ENCODE data around the gene SCN4A.
"Not testable (repeated sequence)": the region's sequence is repeated elsewhere in the genome, so short reads cannot be mapped to it uniquely, and the experiment has no call there.

SCN4A gene

DNA sequence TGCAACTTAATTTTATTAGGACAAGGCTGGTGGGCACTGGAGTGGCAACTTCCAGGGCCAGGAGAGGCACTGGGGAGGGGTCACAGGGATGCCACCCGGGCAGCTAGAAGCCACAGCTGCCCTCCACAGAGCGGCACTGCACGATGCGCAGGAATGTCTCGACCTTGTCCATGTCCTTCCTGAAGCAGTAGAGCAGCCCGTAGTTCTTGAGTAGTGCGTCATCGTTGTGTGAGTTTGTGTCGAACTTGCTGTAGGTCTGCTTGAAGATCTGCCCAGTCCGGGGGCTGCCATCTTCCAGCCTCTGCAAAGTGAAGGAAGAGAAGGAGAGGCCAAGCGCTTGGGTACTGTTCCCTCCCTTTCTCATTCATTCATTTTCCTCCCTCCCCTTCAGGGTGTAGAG is 55.5 kb downstream of the SCN4A start:
- not testable (repeated sequence) for H3K9me3 Mint-ChIP-seq; ATAC-seq (replicated peaks; ENCODE audit: extremely low read depth, poor library complexity, severe bottlenecking); DNase-seq (ENCODE audit: low spot score in 2 of 2); H3K27ac Mint-ChIP-seq (ENCODE audit: low read depth); H3K36me3 Mint-ChIP-seq (ENCODE audit: insufficient read depth); H3K4me3 Mint-ChIP-seq; H3K4me1 Mint-ChIP-seq
- H3K27me3 Mint-ChIP-seq = peaks cover 11% of the 10 kb centered on the region

DNA sequence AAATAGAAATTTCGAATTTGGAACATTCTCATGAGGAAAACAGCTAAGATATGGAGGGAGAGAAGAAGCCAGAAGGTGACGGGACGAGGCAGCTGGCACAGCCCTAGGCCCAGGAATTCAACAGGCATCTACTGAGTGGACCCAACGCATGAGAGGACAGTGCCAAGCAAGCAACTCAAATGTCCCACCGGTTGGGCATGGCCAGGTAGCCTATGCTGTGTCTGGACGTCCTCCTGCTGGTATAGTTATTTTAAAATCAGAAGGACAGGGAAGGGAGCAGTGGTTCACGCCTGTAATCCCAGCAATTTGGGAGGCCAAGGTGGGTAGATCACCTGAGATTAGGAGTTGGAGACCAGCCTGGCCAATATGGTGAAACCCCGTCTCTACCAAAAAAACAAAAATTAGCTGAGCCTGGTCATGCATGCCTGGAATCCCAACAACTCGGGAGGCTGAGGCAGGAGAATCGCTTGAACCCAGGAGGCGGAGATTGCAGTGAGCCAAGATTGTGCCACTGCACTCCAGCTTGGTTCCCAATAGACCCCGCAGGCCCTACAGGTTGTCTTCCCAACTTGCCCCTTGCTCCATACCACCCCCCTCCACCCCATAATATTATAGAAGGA is 56.0 kb downstream of the SCN4A start:
- Mint-ChIP-seq H3K27ac (ENCODE audit: low read depth) (no peak overlapping the region), H3K27me3 (peaks cover 11% of the 10 kb centered on the region), H3K9me3 (no peaks in the 10 kb centered on the region), H3K36me3 (ENCODE audit: insufficient read depth) (peaks cover 5% of the 10 kb centered on the region), H3K4me3 (no peak overlapping the region), H3K4me1 (peaks cover 8% of the 10 kb centered on the region)
- DNase-seq (ENCODE audit: low spot score in 2 of 2) (no peak), ATAC-seq (replicated peaks; ENCODE audit: extremely low read depth, poor library complexity, severe bottlenecking) (no peak)

DNA sequence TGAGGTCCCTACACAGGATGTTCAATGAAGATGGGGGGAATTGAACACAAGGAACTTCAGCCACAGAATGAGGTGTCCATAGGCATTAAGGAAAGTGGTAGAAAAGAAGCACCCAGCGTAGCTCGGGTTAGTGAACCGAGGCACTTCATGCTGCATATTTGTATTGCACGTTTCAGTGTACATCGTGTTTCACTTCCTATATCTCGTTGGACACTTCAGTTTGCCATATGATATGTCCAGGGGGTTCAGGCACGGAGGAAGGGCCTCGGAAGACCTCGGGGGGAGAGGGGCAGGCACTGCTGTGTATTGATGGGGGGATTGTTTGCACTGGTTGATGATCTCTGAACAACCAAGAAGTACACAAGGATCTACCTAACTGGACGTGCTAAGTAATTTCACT is 57.0 kb downstream of the SCN4A start:
- not testable (repeated sequence) for DNase-seq (ENCODE audit: low spot score in 2 of 2); H3K9me3 Mint-ChIP-seq; H3K27ac Mint-ChIP-seq (ENCODE audit: low read depth)

DNA sequence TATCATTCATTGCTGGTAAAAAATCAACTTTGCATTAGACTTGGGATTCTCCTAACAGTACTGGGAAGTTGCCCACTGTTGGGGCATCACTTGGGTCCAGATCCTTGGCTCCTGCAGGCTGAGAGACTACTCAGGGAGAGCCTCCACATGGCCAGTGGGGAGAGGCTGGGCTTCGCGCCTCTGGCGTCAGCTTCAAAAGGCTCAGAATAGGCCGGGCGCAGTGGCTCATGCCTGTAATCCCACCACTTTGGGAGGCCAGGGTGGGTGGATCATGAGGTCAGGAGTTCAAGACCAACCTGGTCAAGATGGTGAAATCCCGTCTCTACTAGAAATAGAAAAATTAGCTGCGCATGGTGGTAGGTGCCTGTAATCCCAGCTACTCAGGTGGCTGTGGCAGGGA is 58.2 kb downstream of the SCN4A start:
- Mint-ChIP-seq H3K36me3 (ENCODE audit: insufficient read depth) (peaks cover 5% of the 10 kb centered on the region), H3K9me3 (no peaks in the 10 kb centered on the region), H3K27me3 (peaks cover 8% of the 10 kb centered on the region), H3K4me1 (peaks cover 11% of the 10 kb centered on the region), H3K4me3 (no peak overlapping the region), H3K27ac (ENCODE audit: low read depth) (no peak overlapping the region)
- no peak for ATAC-seq (replicated peaks; ENCODE audit: extremely low read depth, poor library complexity, severe bottlenecking)
- DNase-seq (ENCODE audit: low spot score in 2 of 2) = no peak

More for the DNA sequence above, 57.0 kb downstream of the SCN4A start:
- not testable (repeated sequence) for H3K36me3 Mint-ChIP-seq (ENCODE audit: insufficient read depth); ATAC-seq (replicated peaks; ENCODE audit: extremely low read depth, poor library complexity, severe bottlenecking); H3K4me3 Mint-ChIP-seq
- Mint-ChIP-seq H3K4me1 (peaks cover 12% of the 10 kb centered on the region), H3K27me3 (peaks cover 11% of the 10 kb centered on the region)

DNA sequence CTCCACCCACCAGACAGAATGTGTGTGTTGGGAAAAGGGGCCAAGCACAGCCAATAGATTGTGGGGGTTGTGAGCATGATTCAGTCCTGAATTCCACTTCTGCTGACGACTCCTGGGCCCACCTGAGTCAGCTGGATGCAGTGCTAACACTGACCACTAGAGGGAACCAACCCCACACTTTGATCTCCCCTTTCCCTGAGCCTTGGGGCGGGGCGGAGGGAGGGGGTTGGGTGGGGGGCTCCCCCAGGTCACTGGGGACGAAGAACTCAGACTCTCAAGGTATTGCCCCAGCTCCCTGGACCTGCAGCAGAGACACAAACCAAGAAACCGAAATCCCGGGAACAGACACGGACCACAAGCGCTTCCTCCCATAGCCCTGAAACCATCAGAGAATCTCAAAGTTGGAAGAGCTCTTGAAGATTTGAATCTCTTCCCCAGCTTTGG is 61.0 kb downstream of the SCN4A start:
- no peaks in the 10 kb centered on the region for H3K9me3 Mint-ChIP-seq
- H3K27me3 Mint-ChIP-seq = no peaks in the 10 kb centered on the region
- H3K4me3 Mint-ChIP-seq = no peak overlapping the region
- peaks cover 5% of the 10 kb centered on the region for H3K4me1 Mint-ChIP-seq
- peaks cover 2% of the 10 kb centered on the region for H3K36me3 Mint-ChIP-seq (ENCODE audit: insufficient read depth)
- no peak for ATAC-seq (replicated peaks; ENCODE audit: extremely low read depth, poor library complexity, severe bottlenecking)
- no peak overlapping the region for H3K27ac Mint-ChIP-seq (ENCODE audit: low read depth)
- peak; percentile 45 to 58 for DNase-seq (ENCODE audit: low spot score in 2 of 2)

DNA sequence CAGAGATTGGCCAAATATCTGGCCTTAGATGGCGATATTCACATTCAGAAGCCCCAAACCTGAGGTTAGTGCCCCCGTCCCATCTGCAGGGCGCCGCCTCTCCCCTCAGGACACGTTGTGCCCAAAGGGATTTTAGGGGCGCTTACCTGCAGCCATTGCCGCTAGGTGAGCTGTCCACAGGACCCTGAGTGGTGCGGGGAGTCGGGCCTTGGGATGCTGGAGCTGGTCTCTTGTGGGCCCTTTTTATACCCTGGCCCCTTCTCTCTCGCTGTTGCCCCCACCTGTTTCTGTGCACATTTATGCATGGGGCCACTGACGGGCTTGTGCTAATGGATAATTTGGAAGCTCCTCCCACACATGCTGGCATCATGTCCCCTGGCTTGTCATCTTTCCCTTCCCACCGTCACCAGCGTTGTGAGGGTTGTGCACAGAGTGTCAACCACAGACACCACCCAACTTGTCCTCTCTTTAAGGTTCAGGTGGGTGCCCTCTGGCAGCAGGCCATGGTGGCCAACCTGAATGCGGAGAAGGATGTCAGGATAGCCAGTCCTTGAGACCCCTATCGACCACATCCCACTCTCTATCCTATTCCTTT is 61.6 kb downstream of the SCN4A start, which contains the start of gene CSHL1:
Gene CSHL1 (minus strand): TSS at position 218 of the 595 bp plus-strand sequence. CDS start 62 bp downstream, at position 156.
- Mint-ChIP-seq H3K9me3 (no peaks in the 10 kb centered on the region), H3K36me3 (ENCODE audit: insufficient read depth) (peaks cover 2% of the 10 kb centered on the region), H3K27ac (ENCODE audit: low read depth) (no peak within 1 kb of the TSS), H3K4me1 (peaks cover 5% of the 10 kb centered on the region), H3K4me3 (no peak within 1 kb of the TSS), H3K27me3 (no peaks in the 10 kb centered on the region)
- DNase-seq (ENCODE audit: low spot score in 2 of 2) = no peak
- ATAC-seq (replicated peaks; ENCODE audit: extremely low read depth, poor library complexity, severe bottlenecking) = no peak

DNA sequence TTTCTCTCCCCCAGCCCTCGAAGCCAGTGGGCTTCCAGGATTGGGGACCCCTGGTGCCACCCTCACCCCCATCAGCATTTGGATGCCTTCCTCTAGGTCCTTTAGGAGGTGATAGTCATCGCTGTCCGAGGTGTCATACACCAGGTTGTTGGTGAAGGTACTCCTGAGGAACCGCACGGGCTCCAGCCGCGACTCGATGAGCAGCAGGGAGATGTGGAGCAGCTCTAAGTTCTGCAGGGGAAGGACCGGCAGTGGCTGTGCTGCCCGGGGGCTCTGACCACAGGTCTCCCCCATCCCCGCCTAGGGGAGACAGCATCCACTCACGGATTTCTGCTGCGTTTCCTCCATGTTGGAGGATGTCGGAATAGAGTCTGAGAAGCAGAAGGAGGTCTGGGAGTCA is 62.6 kb downstream of the SCN4A start:
- Mint-ChIP-seq H3K4me3 (no peak overlapping the region), H3K27me3 (no peaks in the 10 kb centered on the region)

DNA sequence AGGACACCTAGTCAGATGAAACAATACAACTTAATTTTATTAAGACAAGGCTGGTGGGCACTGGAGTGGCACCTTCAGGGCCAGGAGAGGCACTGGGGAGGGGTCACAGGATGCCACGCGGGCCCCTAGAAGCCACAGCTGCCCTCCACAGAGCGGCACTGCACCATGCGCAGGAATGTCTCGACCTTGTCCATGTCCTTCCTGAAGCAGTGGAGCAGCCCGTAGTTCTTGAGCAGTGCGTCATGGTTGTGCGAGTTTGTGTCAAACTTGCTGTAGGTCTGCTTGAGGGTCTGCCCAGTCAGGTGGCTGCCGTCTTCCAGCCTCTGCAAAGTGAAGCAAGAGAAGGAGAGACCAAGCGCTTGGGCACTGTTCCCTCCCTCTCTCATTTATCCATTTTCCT is 63.1 kb downstream of the SCN4A start:
- ATAC-seq (replicated peaks; ENCODE audit: extremely low read depth, poor library complexity, severe bottlenecking); H3K27ac Mint-ChIP-seq (ENCODE audit: low read depth); H3K36me3 Mint-ChIP-seq (ENCODE audit: insufficient read depth); H3K4me1 Mint-ChIP-seq; H3K9me3 Mint-ChIP-seq; H3K4me3 Mint-ChIP-seq; DNase-seq (ENCODE audit: low spot score in 2 of 2); H3K27me3 Mint-ChIP-seq: not testable (repeated sequence)

More for the DNA sequence above, 62.6 kb downstream of the SCN4A start:
- Mint-ChIP-seq H3K27ac (ENCODE audit: low read depth) (no peak overlapping the region), H3K9me3 (no peaks in the 10 kb centered on the region), H3K4me1 (peaks cover 5% of the 10 kb centered on the region), H3K36me3 (ENCODE audit: insufficient read depth) (peaks cover 2% of the 10 kb centered on the region)
- no peak for DNase-seq (ENCODE audit: low spot score in 2 of 2)
- ATAC-seq (replicated peaks; ENCODE audit: extremely low read depth, poor library complexity, severe bottlenecking) = no peak

DNA sequence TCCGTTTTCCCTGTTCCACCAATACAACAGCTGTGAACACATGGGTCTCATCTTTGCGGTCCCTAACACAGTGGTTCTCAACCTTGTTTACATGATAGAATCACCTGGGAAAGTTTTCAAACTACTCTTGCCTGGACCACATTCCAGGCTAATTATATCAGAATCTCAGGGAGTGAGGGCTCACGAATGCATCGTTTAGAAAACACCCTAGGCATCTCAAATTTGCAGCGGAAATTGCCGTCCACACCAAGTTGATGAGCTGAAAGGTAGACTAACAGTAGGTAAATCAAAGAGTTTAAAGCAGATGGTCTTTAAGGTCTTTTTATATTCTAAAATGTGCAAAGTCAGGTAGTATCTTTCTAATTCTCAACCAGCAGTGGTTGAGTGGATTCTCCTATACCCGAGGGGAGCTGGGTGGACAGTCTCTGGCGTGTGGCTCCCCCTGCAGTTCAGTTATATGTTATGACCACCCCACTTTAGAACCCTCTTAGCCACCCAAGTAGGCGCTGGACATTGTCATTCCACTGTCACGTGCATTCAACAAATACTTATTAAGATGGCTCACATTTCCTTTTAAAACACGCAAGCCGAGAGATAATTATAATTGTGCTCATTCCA is 65.4 kb downstream of the SCN4A start:
- H3K4me1 Mint-ChIP-seq; H3K27ac Mint-ChIP-seq (ENCODE audit: low read depth); ATAC-seq (replicated peaks; ENCODE audit: extremely low read depth, poor library complexity, severe bottlenecking); H3K36me3 Mint-ChIP-seq (ENCODE audit: insufficient read depth); H3K4me3 Mint-ChIP-seq; H3K27me3 Mint-ChIP-seq; DNase-seq (ENCODE audit: low spot score in 2 of 2); H3K9me3 Mint-ChIP-seq: not testable (repeated sequence)

DNA sequence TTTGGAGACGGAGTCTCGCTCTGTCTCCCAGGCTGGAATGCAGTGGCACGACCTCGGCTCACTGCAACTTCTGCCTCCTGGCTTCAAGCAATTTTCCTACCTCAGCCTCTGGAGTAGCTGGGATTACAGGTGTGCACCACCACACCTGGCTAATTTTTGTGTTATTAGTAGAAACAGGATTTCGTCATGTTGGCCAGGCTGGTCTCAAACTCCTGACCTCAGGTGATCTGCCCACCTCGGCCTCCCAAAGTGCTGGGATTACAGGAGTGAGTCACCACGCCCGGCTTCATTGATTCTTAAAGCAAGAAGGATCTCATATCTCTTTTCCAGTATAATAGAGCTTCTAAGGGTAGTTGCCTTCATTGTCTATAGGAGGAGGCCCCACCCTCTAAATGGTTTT is 67.9 kb downstream of the SCN4A start:
- not testable (repeated sequence) for H3K36me3 Mint-ChIP-seq (ENCODE audit: insufficient read depth); H3K27me3 Mint-ChIP-seq; H3K27ac Mint-ChIP-seq (ENCODE audit: low read depth); ATAC-seq (replicated peaks; ENCODE audit: extremely low read depth, poor library complexity, severe bottlenecking); DNase-seq (ENCODE audit: low spot score in 2 of 2); H3K4me1 Mint-ChIP-seq; H3K4me3 Mint-ChIP-seq; H3K9me3 Mint-ChIP-seq

DNA sequence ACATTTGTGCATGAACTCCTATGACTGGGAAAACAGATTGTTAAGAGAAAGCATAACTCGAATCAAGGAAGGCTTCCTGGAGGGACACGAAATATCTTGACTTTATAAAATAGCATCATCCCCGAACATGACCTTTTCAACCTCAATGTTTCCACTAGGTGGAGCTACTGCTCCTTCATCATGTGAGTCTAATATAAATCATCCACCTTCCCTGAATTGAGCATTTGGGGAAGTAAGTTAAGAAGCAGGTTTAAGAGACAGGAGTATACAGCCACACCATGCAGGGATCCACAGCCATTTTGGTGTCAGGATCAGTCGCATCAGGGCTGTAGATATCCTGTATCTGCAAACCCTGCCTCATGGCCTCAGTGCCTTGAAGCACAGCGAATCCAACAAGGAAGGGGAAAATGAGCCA is 68.9 kb downstream of the SCN4A start:
- not testable (repeated sequence) for H3K36me3 Mint-ChIP-seq (ENCODE audit: insufficient read depth); H3K4me3 Mint-ChIP-seq; H3K4me1 Mint-ChIP-seq; H3K27me3 Mint-ChIP-seq; H3K9me3 Mint-ChIP-seq; H3K27ac Mint-ChIP-seq (ENCODE audit: low read depth); DNase-seq (ENCODE audit: low spot score in 2 of 2)
- peak; percentile 56 for ATAC-seq (replicated peaks; ENCODE audit: extremely low read depth, poor library complexity, severe bottlenecking)

DNA sequence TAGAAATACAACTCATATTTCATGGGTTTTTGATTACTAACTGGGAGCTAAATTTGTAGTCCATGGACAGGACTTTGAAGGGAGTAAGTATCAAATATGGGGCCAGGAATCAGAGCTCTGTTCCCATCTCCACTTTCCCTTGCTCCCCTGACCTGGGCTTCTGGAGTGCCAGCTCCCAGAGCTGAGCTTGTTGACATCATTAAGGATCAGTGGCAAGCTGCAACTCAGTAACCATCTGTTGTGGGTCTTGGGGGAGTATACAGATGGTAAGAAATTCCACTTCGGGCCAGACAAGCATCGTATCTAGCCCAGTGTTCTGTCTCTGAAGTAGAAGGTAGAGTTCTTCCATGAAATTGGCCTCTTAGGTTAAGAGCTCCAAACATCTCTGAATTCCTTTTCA is 70.7 kb downstream of the SCN4A start:
- not testable (repeated sequence) for H3K36me3 Mint-ChIP-seq (ENCODE audit: insufficient read depth); DNase-seq (ENCODE audit: low spot score in 2 of 2); H3K27ac Mint-ChIP-seq (ENCODE audit: low read depth); H3K9me3 Mint-ChIP-seq; ATAC-seq (replicated peaks; ENCODE audit: extremely low read depth, poor library complexity, severe bottlenecking); H3K27me3 Mint-ChIP-seq; H3K4me1 Mint-ChIP-seq; H3K4me3 Mint-ChIP-seq
